Mammary epithelial cell (primary cell): Measurements from ENCODE around the gene ABCA1.

Experiments
- EZH2 ChIP-seq: IDR thresholded peaks from 2 replicates; pipeline ENCODE4 v1.6.1; 2012; ENCODE audit warnings: low read length, inconsistent platforms, borderline replicate concordance
- TF ChIP-seq, protein P1 (sequence below), 2 donors: IDR thresholded peaks in 1 of 2; conservative IDR thresholded peaks in 1 of 2; 2 replicates each; pipeline ENCODE4 v1.5.1; 2011 to 2012; ENCODE audit warnings: inconsistent platforms in 2 of 2, low read length in 2 of 2, mild to moderate bottlenecking in 2 of 2, control low read depth in 1 of 2, low read depth in 1 of 2; ENCODE audit not compliant: insufficient read depth in 1 of 2; ENCODE audit errors: extremely low read depth in 1 of 2

DNA sequence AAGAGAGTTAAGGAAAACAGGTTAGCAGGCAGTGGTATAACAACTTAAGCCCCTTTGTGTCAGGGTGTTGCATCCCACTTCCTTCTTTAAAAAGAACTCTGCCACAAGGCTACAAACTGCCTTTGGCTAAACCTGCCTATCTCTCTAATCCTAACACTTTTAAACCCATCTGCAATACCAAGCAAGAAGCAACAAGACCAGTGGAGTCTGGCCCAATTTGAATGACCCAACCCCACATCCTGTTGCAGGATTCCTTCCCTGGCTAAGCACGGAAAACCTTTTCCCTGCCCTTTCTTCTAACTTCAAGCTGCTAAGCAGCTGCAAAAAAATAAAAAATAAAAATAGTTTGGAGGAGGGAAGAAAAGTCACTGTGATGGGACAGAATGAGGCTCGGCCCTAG is 27.1 kb downstream of the ABCA1 start:
- TF ChIP-seq EZH2 = no peak
- TF ChIP-seq, protein P1, sequence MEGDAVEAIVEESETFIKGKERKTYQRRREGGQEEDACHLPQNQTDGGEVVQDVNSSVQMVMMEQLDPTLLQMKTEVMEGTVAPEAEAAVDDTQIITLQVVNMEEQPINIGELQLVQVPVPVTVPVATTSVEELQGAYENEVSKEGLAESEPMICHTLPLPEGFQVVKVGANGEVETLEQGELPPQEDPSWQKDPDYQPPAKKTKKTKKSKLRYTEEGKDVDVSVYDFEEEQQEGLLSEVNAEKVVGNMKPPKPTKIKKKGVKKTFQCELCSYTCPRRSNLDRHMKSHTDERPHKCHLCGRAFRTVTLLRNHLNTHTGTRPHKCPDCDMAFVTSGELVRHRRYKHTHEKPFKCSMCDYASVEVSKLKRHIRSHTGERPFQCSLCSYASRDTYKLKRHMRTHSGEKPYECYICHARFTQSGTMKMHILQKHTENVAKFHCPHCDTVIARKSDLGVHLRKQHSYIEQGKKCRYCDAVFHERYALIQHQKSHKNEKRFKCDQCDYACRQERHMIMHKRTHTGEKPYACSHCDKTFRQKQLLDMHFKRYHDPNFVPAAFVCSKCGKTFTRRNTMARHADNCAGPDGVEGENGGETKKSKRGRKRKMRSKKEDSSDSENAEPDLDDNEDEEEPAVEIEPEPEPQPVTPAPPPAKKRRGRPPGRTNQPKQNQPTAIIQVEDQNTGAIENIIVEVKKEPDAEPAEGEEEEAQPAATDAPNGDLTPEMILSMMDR (conservative IDR thresholded peaks at IDR 0.05 in 1 of 2, IDR thresholded peaks at IDR 0.05 in 1 of 2; ENCODE audit: extremely low read depth in 1 of 2, insufficient read depth in 1 of 2, low read depth in 1 of 2, low read length in 2 of 2) = no peak
